Liver (tissue), 3 donors: ENCODE data around the gene SNTA1.

Experiments
- EGR1 ChIP-seq, 2 donors: IDR thresholded peaks; 2 replicates each; pipeline ENCODE4 v1.6.1; 2016 to 2018; ENCODE audit warnings: antibody characterized with exemption in 2 of 2, low read depth in 2 of 2
- FOXA1 ChIP-seq: IDR thresholded peaks from 2 replicates; pipeline ENCODE4 v1.6.1; 2016; ENCODE audit warnings: antibody characterized with exemption
- GABPA ChIP-seq, 2 donors: IDR thresholded peaks in 1 of 2; conservative IDR thresholded peaks in 1 of 2; 2 replicates each; pipeline ENCODE4 v1.6.1; 2016; ENCODE audit warnings: antibody characterized with exemption in 2 of 2, mild to moderate bottlenecking in 1 of 2, moderate library complexity in 1 of 2
- HNF4G ChIP-seq: IDR thresholded peaks from 2 replicates; pipeline ENCODE4 v1.6.1; 2016; ENCODE audit warnings: antibody characterized with exemption
- RAD21 ChIP-seq, 2 donors: IDR thresholded peaks; 2 replicates each; pipeline ENCODE4 v1.6.1; 2016; ENCODE audit warnings: antibody characterized with exemption in 2 of 2, mild to moderate bottlenecking in 2 of 2
- RXRA ChIP-seq, 2 donors: IDR thresholded peaks; 2 replicates each; pipeline ENCODE4 v1.6.1; 2017 to 2018; ENCODE audit warnings: antibody characterized with exemption in 2 of 2, mild to moderate bottlenecking in 1 of 2
- SP1 ChIP-seq: IDR thresholded peaks from 2 replicates; pipeline ENCODE4 v1.6.1; 2018; ENCODE audit warnings: antibody characterized with exemption, mild to moderate bottlenecking
- TAF1 ChIP-seq: conservative IDR thresholded peaks from 2 replicates; pipeline ENCODE4 v1.6.1; 2016; ENCODE audit warnings: antibody characterized with exemption, mild to moderate bottlenecking
- TF ChIP-seq, protein P1 (sequence below): fragments of 150-350 bp; IDR thresholded peaks from 2 replicates; pipeline ENCODE4 v1.5.1; 2017; ENCODE audit warnings: improper control_type of control experiment, low read depth, low read length; ENCODE audit not compliant: missing input control
- TF ChIP-seq, protein P2 (sequence below): IDR thresholded peaks from 2 replicates; pipeline ENCODE4 v1.6.1; 2016; ENCODE audit warnings: antibody characterized with exemption
- TF ChIP-seq, protein P3 (sequence below): IDR thresholded peaks from 2 replicates; pipeline ENCODE4 v1.6.1; 2016; ENCODE audit warnings: antibody characterized with exemption
- TF ChIP-seq, protein P4 (sequence below): IDR thresholded peaks from 2 replicates; pipeline ENCODE4 v1.6.1; 2016; ENCODE audit warnings: antibody characterized with exemption, mild to moderate bottlenecking
- donor health status: healthy.
- donor health status: healthy.

DNA sequence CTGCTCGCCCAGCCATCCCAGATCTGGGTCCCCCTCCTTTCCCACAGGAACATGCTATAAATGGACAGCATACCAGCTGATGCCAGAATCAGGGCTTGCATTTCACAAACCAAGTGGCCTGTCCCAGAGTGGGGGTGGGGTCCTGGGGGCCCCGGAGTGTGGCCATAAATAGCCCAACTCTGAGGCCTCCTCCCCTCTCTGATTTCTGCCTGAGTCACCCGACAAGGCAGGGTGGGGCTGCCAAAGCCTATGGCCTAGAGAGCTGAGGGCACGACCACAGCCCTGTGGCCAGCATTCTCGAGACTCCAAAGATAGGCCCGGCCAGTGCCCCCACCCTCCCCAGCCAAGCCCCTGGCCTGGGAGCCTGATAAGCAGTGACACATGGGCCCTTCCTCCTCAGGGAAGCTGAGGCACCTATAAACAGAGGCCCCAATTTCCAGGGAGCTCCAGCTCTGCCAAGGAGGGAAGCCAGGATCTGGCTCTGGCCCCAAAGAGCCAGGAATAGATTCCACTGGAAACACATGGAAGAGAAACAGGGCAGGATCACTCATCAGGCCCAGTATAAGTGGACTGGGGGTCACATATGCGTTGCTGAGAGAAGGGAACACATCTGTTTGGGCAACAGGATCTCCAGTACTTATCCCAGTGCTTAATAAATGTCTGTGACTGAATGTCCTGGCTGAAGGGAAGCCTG is 20.3 kb downstream of the SNTA1 start:
- TF ChIP-seq, protein P1, sequence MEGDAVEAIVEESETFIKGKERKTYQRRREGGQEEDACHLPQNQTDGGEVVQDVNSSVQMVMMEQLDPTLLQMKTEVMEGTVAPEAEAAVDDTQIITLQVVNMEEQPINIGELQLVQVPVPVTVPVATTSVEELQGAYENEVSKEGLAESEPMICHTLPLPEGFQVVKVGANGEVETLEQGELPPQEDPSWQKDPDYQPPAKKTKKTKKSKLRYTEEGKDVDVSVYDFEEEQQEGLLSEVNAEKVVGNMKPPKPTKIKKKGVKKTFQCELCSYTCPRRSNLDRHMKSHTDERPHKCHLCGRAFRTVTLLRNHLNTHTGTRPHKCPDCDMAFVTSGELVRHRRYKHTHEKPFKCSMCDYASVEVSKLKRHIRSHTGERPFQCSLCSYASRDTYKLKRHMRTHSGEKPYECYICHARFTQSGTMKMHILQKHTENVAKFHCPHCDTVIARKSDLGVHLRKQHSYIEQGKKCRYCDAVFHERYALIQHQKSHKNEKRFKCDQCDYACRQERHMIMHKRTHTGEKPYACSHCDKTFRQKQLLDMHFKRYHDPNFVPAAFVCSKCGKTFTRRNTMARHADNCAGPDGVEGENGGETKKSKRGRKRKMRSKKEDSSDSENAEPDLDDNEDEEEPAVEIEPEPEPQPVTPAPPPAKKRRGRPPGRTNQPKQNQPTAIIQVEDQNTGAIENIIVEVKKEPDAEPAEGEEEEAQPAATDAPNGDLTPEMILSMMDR: no peak
- TF ChIP-seq EGR1 (IDR thresholded peaks at IDR 0.05; ENCODE audit: low read depth in 2 of 2) (no peak), SP1 (no peak), RAD21 (IDR thresholded peaks at IDR 0.05) (no peak), RXRA (IDR thresholded peaks at IDR 0.05) (no peak), FOXA1 (no peak), GABPA (IDR thresholded peaks at IDR 0.05 in 1 of 2, conservative IDR thresholded peaks at IDR 0.05 in 1 of 2) (no peak), TAF1 (no peak), HNF4G (no peak)
- TF ChIP-seq, protein P2, sequence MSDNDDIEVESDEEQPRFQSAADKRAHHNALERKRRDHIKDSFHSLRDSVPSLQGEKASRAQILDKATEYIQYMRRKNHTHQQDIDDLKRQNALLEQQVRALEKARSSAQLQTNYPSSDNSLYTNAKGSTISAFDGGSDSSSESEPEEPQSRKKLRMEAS: no peak
- TF ChIP-seq, protein P3, sequence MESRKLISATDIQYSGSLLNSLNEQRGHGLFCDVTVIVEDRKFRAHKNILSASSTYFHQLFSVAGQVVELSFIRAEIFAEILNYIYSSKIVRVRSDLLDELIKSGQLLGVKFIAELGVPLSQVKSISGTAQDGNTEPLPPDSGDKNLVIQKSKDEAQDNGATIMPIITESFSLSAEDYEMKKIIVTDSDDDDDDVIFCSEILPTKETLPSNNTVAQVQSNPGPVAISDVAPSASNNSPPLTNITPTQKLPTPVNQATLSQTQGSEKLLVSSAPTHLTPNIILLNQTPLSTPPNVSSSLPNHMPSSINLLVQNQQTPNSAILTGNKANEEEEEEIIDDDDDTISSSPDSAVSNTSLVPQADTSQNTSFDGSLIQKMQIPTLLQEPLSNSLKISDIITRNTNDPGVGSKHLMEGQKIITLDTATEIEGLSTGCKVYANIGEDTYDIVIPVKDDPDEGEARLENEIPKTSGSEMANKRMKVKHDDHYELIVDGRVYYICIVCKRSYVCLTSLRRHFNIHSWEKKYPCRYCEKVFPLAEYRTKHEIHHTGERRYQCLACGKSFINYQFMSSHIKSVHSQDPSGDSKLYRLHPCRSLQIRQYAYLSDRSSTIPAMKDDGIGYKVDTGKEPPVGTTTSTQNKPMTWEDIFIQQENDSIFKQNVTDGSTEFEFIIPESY: no peak
- TF ChIP-seq, protein P4, sequence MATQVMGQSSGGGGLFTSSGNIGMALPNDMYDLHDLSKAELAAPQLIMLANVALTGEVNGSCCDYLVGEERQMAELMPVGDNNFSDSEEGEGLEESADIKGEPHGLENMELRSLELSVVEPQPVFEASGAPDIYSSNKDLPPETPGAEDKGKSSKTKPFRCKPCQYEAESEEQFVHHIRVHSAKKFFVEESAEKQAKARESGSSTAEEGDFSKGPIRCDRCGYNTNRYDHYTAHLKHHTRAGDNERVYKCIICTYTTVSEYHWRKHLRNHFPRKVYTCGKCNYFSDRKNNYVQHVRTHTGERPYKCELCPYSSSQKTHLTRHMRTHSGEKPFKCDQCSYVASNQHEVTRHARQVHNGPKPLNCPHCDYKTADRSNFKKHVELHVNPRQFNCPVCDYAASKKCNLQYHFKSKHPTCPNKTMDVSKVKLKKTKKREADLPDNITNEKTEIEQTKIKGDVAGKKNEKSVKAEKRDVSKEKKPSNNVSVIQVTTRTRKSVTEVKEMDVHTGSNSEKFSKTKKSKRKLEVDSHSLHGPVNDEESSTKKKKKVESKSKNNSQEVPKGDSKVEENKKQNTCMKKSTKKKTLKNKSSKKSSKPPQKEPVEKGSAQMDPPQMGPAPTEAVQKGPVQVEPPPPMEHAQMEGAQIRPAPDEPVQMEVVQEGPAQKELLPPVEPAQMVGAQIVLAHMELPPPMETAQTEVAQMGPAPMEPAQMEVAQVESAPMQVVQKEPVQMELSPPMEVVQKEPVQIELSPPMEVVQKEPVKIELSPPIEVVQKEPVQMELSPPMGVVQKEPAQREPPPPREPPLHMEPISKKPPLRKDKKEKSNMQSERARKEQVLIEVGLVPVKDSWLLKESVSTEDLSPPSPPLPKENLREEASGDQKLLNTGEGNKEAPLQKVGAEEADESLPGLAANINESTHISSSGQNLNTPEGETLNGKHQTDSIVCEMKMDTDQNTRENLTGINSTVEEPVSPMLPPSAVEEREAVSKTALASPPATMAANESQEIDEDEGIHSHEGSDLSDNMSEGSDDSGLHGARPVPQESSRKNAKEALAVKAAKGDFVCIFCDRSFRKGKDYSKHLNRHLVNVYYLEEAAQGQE: no peak
